Left renal cortex interstitium (tissue), 4 donors: ENCODE measurements around the gene UGT1A3. TPM values are rescaled to one million over a fixed set of nuclear protein-coding genes. Genes with fewer than 3 reads are reported as not detected.
"Not testable (repeated sequence)": the region's sequence is repeated elsewhere in the genome, so short reads cannot be mapped to it uniquely, and the experiment has no call there.

Experiments used
- DNase-seq, 4 donors: peaks; one replicate each; pipeline ENCODE4 v3.0.0-alpha.2; 2013; ENCODE audit warnings: low read depth in 4 of 4, low spot score in 2 of 4, missing footprints in 1 of 4
- polyA plus RNA-seq, 4 donors: library from polyadenylated mRNA; unstranded; fragments of 120-200 nt; gene quantifications; one replicate each; pipeline ENCODE4 v1.2.1, GENCODE V29; 2013; ENCODE audit not compliant: insufficient read length in 4 of 4

Gene UGT1A3
- polyA plus RNA-seq, 4 donors = not detected

- no peak for DNase-seq
These were observed 22.1 kb upstream of the UGT1A3 start for GRCh38 chr2:233706720-233707119.

DNA sequence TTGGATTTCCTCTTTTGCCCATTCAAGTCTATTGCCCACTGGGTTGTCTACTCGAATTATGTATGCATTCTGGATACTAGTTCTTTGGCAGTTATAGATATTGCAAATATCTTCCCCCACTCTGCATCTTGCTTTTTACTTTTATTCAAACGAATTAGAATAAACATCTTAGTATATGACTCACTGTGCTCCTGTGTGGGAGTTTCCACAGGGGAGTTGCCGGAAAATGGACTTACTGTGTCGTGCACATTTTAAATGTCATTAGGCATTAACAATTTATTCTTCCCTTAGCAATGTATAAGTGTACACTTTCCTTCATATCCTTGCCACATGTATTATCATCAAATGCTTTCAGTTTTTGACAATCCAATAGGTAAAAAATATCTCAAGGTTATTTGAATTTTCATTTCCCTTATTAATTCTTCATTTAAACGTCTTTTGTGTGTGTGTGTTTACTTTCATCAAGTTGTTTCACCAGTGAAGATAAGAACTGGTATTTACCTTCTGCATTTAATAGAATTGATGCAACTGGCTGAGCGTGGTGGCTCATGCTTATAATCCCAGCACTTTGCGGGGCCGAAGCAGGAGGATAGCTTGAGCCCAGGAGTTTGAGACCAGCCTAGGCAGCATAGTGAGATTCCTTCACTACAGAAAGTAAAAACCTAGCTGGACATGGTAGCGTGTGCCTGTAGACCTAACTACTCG, 20.8 kb upstream of the UGT1A3 start:
- no peak for DNase-seq

DNA sequence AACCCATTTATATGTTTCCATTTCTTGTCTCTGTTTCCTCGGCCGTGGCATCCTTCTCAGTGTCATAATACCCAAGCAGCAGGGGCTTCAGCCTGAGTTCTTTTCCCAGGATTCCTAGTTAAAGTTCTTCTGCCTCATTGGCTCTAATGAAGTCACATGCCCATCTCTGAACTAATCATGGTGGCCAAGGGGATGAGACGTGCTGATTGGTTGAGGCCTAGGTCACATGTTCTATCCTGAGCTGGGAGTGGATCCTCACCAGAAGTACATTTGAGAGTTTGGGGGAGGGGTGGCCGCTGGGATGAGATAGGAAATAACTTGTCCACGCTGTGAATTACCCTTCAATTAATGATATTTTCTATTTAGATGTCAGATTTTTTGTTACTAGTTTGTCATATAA, 19.9 kb upstream of the UGT1A3 start:
- DNase-seq = no peak

DNA sequence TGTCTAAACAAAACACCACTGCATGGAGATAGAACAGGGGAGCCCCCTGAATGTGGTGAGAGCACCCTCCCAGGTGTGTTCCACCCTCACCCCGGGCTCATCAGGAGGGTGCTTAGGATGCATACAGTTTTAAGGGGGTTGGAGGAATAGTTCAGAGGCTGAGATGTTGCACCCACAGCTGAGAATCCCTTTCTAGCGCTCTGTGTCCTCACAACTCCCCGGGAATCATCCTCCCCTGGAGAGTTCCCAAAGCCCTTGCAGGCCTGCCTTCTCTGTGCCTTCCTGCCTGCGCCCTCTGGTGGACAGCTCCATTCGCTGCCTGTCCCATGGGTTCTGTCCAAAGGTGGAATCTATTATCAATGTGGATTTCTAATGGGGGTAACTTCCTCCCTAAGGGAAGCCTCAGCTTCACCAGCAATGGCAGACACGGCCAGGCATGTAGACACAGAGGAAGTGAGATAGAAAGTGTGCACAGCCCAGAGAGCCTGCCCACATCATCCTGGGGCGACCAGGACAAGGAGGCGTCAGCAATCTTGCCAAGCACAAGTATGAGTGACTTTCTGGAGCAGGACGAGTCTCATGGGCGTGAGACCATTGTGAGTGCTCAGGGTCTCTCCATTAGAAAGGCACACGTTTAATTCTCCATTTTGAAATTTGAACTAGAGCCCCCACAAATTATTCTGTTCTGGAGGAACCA, 17.4 kb upstream of the UGT1A3 start:
- DNase-seq = peak; percentile 11 to 58 (median 26)

GRCh38 chr2:233712611-233713261, 16.1 kb upstream of the UGT1A3 start, which contains the start of gene UGT1A5:
UGT1A5 (plus strand) TSS chr2:233712907; CDS start chr2:233712992, 85 bp downstream.
- no peak for DNase-seq

DNA sequence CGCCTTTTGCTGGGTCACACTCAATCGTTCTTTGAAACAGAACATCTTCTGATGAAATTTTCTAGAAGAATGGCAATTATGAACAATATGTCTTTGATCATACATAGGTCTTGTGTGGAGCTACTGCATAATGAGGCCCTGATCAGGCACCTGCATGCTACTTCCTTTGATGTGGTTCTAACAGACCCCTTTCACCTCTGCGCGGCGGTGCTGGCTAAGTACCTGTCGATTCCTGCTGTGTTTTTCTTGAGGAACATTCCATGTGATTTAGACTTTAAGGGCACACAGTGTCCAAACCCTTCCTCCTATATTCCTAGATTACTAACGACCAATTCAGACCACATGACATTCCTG, 15.6 kb upstream of the UGT1A3 start:
- DNase-seq = no peak

GRCh38 chr2:233714121-233714520, 14.7 kb upstream of the UGT1A3 start:
- DNase-seq = no peak

DNA sequence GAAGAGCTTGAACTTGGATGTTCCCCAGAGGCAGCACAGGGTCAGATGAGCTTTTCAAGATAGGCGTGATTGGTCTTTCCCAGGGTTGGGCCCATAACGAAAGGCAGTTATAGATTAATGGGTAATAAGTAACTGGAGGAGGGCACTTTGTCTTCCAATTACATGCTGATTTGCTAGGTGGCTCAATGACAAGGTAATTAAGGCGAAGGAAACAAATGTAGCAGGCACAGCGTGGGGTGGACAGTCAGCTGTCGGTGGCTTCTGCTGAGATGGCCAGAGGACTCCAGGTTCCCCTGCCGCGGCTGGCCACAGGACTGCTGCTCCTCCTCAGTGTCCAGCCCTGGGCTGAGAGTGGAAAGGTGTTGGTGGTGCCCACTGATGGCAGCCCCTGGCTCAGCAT, 10.3 kb upstream of the UGT1A3 start, which contains the start of gene UGT1A4:
Gene UGT1A4, plus strand, starts transcription at position 185 of the 400 bp plus-strand sequence. Its CDS starts 85 bp downstream, at position 270.
- no peak for DNase-seq

DNA sequence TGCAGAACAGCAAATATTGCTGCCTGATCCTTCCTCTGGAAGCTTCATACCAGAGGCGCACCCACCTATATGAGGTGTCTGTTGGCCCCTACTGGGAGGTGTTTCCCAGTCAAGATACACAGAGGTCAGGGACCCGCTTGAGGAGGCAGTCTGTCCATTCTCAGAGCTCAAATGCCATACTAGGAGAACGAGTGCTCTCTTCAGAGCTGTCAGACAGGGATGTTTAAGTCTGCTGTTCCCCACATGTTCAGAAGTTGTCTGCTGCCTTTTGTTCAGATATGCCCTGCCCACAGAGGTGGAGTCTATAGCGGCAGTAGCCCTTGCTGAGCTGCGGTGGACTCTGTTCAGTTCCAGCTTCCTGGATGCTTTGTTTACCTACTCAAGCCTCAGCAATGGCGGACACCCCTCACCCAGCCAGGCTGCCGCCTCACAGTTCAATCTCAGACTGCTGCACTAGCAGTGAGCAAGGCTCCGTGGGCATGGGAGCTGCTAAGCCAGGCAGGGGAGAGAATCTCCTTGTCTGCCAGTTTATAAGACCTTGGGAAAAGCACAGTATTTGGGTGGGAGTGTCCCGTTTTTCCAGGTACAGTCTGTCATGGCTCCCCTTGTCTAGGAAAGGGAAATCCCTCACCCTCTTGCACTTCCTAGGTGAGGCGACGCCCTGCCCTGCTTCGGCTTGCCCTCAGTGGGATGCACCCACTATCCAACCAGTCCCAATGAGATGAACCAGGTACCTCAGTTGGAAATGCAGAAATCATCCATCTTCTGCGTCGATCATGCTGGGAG, 8.2 kb downstream of the UGT1A3 start:
- DNase-seq = not testable (repeated sequence)

GRCh38 chr2:233740870-233741269, 12.0 kb downstream of the UGT1A3 start:
- DNase-seq = no peak

- DNase-seq = no peak
These were observed 14.8 kb downstream of the UGT1A3 start for GRCh38 chr2:233743464-233744259.

- DNase-seq = no peak
These were observed 16.4 kb downstream of the UGT1A3 start for GRCh38 chr2:233745073-233745755.

GRCh38 chr2:233745838-233746237, 17.0 kb downstream of the UGT1A3 start:
- DNase-seq = not testable (repeated sequence)

GRCh38 chr2:233746475-233747282, 17.8 kb downstream of the UGT1A3 start:
- DNase-seq = no peak

- DNase-seq = no peak
These were observed 18.4 kb downstream of the UGT1A3 start for GRCh38 chr2:233747283-233747544.

- not testable (repeated sequence) for DNase-seq
These were observed 21.8 kb downstream of the UGT1A3 start for GRCh38 chr2:233750689-233751088.

DNA sequence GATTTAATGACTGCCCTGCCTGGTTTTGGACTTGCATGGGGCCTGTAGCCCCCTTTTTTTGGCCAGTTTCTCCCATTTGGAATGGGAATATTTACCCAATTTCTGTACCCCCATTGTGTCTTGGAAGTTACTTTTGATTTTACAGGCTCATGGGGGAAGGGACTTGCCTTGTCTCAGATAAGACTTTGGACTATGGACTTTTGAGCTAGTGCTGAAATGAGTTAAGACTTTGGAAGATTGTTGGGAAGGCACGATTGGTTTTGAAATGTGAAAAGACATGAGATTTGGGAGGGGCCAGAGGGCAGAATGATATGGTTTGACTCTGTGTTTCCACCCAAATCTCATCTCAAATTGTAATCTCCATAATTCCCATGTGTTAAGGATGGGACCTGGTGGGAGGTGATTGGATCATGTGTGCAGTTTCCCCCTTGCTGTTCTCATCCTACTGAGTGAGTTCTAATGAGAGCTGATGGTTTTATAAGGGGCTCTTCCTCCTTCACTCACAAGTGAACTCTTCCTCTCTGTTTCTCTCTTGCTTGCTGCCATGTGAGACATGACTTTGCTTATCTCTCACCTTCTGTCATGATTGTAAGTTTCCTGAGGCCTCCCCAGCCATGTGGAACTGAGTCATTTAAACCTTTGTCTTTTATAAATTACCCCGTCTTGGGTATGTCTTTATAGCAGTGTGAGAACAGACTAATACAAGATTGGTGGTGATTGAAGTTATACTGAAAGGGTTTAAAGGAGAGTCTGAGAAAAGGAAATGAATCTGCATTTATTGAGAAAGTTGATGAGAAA, 22.6 kb downstream of the UGT1A3 start:
- not testable (repeated sequence) for DNase-seq
